H1 (cell line): ENCODE data around the gene CABP2. TPM values are rescaled to one million over a fixed set of nuclear protein-coding genes. Genes with fewer than 3 reads are reported as not detected.

Source experiments
- CTCF ChIA-PET: fragments of 300-600 bp; sonication (Branson Sonifier 250); formaldehyde crosslinking; loops from one replicate; lab custom pipeline; 2021; ENCODE audit not compliant: partially characterized antibody; lab: Charles Lee
- POLR2A ChIA-PET: fragments of 300-600 bp; sonication (Branson Sonifier 250); formaldehyde crosslinking; loops from one replicate; lab custom pipeline; 2021; ENCODE audit warnings: inconsistent platforms; ENCODE audit not compliant: partially characterized antibody; lab: Charles Lee
- DNase-seq, 2 experiments: peaks; one replicate each; pipeline versions ENCODE4 v3.0.0 to v3.0.0-alpha.2; 2010 to 2022; ENCODE audit warnings: low spot score in 2 of 2, low read depth in 1 of 2, mixed read lengths in 1 of 2
- FAIRE-seq: peaks from 2 replicates; lab custom pipeline; 2011; peaks lifted over from hg19 to GRCh38; lab: Jason Lieb, UNC
- H2AFZ ChIP-seq: 2 replicates; pipeline ENCODE4 v1.8.1; 2012; ENCODE audit warnings: low read length, inconsistent platforms
- H2AK5ac ChIP-seq: 2 replicates; pipeline ENCODE4 v1.6.1; 2013; ENCODE audit warnings: low read depth, low read length
- H2BK120ac ChIP-seq: replicated peaks from 2 replicates; pipeline ENCODE3; 2013; ENCODE audit warnings: low read depth, low read length, inconsistent platforms
- H2BK12ac ChIP-seq: 2 replicates; pipeline ENCODE4 v1.6.1; 2013; ENCODE audit warnings: low read depth, low read length
- H2BK15ac ChIP-seq: 2 replicates; pipeline ENCODE4 v1.6.1; 2013; ENCODE audit warnings: low read length
- H2BK20ac ChIP-seq: 2 replicates; pipeline ENCODE4 v1.6.1; 2013; ENCODE audit warnings: low read length
- H2BK5ac ChIP-seq: 2 replicates; pipeline ENCODE4 v1.6.1; 2013; ENCODE audit warnings: low read depth, low read length
- H3K14ac ChIP-seq: 2 replicates; pipeline ENCODE4 v1.6.1; 2013; ENCODE audit warnings: inconsistent platforms; ENCODE audit not compliant: insufficient read length
- H3K18ac ChIP-seq: 2 replicates; pipeline ENCODE4 v1.6.1; 2013; ENCODE audit warnings: low read length; ENCODE audit errors: extremely low read depth
- H3K23ac ChIP-seq: 2 replicates; pipeline ENCODE4 v1.6.1; 2013; ENCODE audit warnings: inconsistent platforms; ENCODE audit not compliant: insufficient read length
- H3K23me2 ChIP-seq: 2 replicates; pipeline ENCODE4 v1.6.1; 2013; ENCODE audit warnings: low read depth, low read length
- H3K27ac ChIP-seq: 2 replicates; pipeline ENCODE4 v1.6.1; 2011; ENCODE audit warnings: low read depth, low read length, inconsistent platforms
- H3K27me3 ChIP-seq, 4 experiments: replicated peaks in 1 of 4; 1 replicate in 1 of 4; 2 replicates in 3 of 4; pipeline versions ENCODE4 v1.6.1 to v1.8.1; 2011 to 2013; ENCODE audit warnings: low read length in 3 of 4, mild to moderate bottlenecking in 3 of 4, inconsistent platforms in 2 of 4, mixed read lengths in 2 of 4, moderate library complexity in 1 of 4; ENCODE audit not compliant: control insufficient read depth in 3 of 4, insufficient read depth in 3 of 4; ENCODE audit errors: extremely low read depth in 1 of 4
- H3K36me3 ChIP-seq, 4 experiments: 2 replicates each; pipeline versions ENCODE4 v1.6.1 to v1.8.1; 2011 to 2013; ENCODE audit warnings: mild to moderate bottlenecking in 4 of 4, low read length in 3 of 4, moderate library complexity in 2 of 4, control low read depth in 1 of 4, inconsistent platforms in 1 of 4; ENCODE audit not compliant: insufficient read depth in 4 of 4, control insufficient read depth in 2 of 4
- H3K4ac ChIP-seq: replicated peaks from 2 replicates; pipeline ENCODE3; 2013; ENCODE audit warnings: low read length, low read depth, mixed read lengths, inconsistent platforms; ENCODE audit not compliant: insufficient read length
- H3K4me1 ChIP-seq, 4 experiments: replicated peaks in 1 of 4; 1 replicate in 1 of 4; 2 replicates in 3 of 4; pipeline versions ENCODE4 v1.6.1 to v1.8.1; 2011 to 2013; ENCODE audit warnings: low read length in 3 of 4, inconsistent platforms in 2 of 4, mixed read lengths in 1 of 4; ENCODE audit not compliant: insufficient read depth in 4 of 4, control insufficient read depth in 3 of 4
- H3K4me2 ChIP-seq, 2 experiments: 2 replicates each; pipeline versions ENCODE4 v1.6.1 to v1.8.1; 2011 to 2013; ENCODE audit warnings: low read depth in 2 of 2, low read length in 2 of 2, control low read depth in 1 of 2, inconsistent platforms in 1 of 2, mild to moderate bottlenecking in 1 of 2; ENCODE audit not compliant: insufficient read depth in 1 of 2
- H3K4me3 ChIP-seq, 4 experiments: fragments of 200-600, 300-600 bp in 1 of 4; sonication (generic), shearing (Covaris generic), sonication (Bioruptor Twin) in 1 of 4; 2 replicates each; pipeline versions ENCODE4 v1.5.1 to v1.8.1; 2011 to 2016; ENCODE audit warnings: low read length in 4 of 4, low read depth in 3 of 4, control low read depth in 2 of 4, inconsistent platforms in 2 of 4, mild to moderate bottlenecking in 2 of 4, mixed read lengths in 1 of 4, moderate library complexity in 1 of 4; ENCODE audit not compliant: insufficient read depth in 2 of 4; ENCODE audit errors: extremely low read depth in 1 of 4
- H3K56ac ChIP-seq: replicated peaks from 2 replicates; pipeline ENCODE3; 2013; ENCODE audit warnings: low read depth, mild to moderate bottlenecking, mixed read lengths, low read length, inconsistent platforms; ENCODE audit not compliant: insufficient read length
- H3K79me1 ChIP-seq: 2 replicates; pipeline ENCODE4 v1.6.1; 2013; ENCODE audit warnings: low read depth, low read length, control low read depth
- H3K79me2 ChIP-seq, 2 experiments: 2 replicates each; pipeline versions ENCODE4 v1.6.1 to v1.8.1; 2012 to 2013; ENCODE audit warnings: low read length in 2 of 2, mild to moderate bottlenecking in 2 of 2, inconsistent platforms in 1 of 2; ENCODE audit not compliant: insufficient read depth in 2 of 2, control insufficient read depth in 1 of 2
- H3K9ac ChIP-seq, 4 experiments: replicated peaks in 1 of 4; 1 replicate in 1 of 4; 2 replicates in 3 of 4; pipeline versions ENCODE4 v1.6.1 to v1.8.1; 2011 to 2013; ENCODE audit warnings: low read depth in 3 of 4, low read length in 3 of 4, control low read depth in 2 of 4, mild to moderate bottlenecking in 2 of 4, moderate library complexity in 2 of 4, inconsistent platforms in 1 of 4; ENCODE audit errors: extremely low read depth in 1 of 4
- H3K9me3 ChIP-seq, 2 experiments: 2 replicates each; pipeline versions ENCODE4 v1.6.1 to v1.8.1; 2012 to 2013; ENCODE audit warnings: mild to moderate bottlenecking in 2 of 2, moderate library complexity in 2 of 2, control low read depth in 1 of 2, inconsistent platforms in 1 of 2, low read depth in 1 of 2, low read length in 1 of 2, mixed read lengths in 1 of 2; ENCODE audit not compliant: insufficient read depth in 2 of 2
- H4K20me1 ChIP-seq, 2 experiments: replicated peaks in 1 of 2; 2 replicates each; pipeline versions ENCODE3 to v1.8.1; 2011 to 2013; ENCODE audit warnings: inconsistent platforms in 2 of 2, low read length in 2 of 2, mild to moderate bottlenecking in 1 of 2; ENCODE audit not compliant: insufficient read depth in 2 of 2, control insufficient read depth in 1 of 2
- H4K5ac ChIP-seq: 2 replicates; pipeline ENCODE4 v1.6.1; 2013; ENCODE audit warnings: low read length, low read depth, mixed read lengths, inconsistent platforms; ENCODE audit not compliant: insufficient read length
- H4K8ac ChIP-seq: 2 replicates; pipeline ENCODE4 v1.8.0; 2013; ENCODE audit warnings: mild to moderate bottlenecking, moderate library complexity, low read length, inconsistent platforms; ENCODE audit not compliant: insufficient read depth; ENCODE audit errors: extremely low read depth
- H4K91ac ChIP-seq: replicated peaks from 2 replicates; pipeline ENCODE3; 2013; ENCODE audit warnings: low read length, mixed read lengths, inconsistent platforms; ENCODE audit not compliant: insufficient read length
- ATF2 ChIP-seq: IDR thresholded peaks from 2 replicates; pipeline ENCODE4 v1.6.1; 2012; ENCODE audit warnings: low read length, inconsistent platforms
- RXRA ChIP-seq: IDR thresholded peaks from 2 replicates; pipeline ENCODE4 v1.6.1; 2011; ENCODE audit warnings: low read depth, mild to moderate bottlenecking, low read length, moderate library complexity; ENCODE audit not compliant: insufficient read depth
- polyA plus RNA-seq, 7 experiments: library from polyadenylated mRNA; depleted of rRNA in 3 of 7; stranded (reverse) in 5 of 7; unstranded in 2 of 7; fragments of >200 nt in 5 of 7; fragments of 200-250 nt in 2 of 7; gene quantifications; 1 replicate in 5 of 7; 2 replicates in 1 of 7; 4 replicates in 1 of 7; pipeline versions ENCODE4 v1.2.1 to v1.2.3, GENCODE V29; 2011 to 2013; ENCODE audit warnings: missing spikeins in 2 of 7, mixed read lengths in 2 of 7
- total RNA-seq: library from RNA; stranded (reverse); fragmentation: NEBNext Ultra II Directional; extraction: Animal tissue kit (Norgen Biotek cat#: 25700); gene quantifications from 2 replicates; pipeline ENCODE4 v1.2.1, GENCODE V29; 2021

The CABP2 gene
- total and polyA plus RNA-seq, 2 of the 8 experiments (the other 6 are each of a cell fraction or from before 2014, with no cell fraction given): not detected

- H4K5ac ChIP-seq: no peak overlapping the region
- FAIRE-seq: no peak
- CTCF ChIA-PET: interaction anchor here (0.9 kb wide), 1 partner anchor 9 kb away, joined by 3 read pairs; no protein-coding TSS in a partner anchor
- TF ChIP-seq ATF2 (no peak), RXRA (no peak)
Measured at GRCh38 chr11:67551127-67551526, 27.9 kb upstream of the CABP2 start.

More at GRCh38 chr11:67551127-67551526, 27.9 kb upstream of the CABP2 start:
- POLR2A ChIA-PET: interaction anchor here (1.2 kb wide), 1 partner anchor 32 kb away, joined by 3 read pairs; the partner anchor contains the start of gene GSTP1
- Histone ChIP-seq H3K14ac (no peak overlapping the region), H3K4ac (no peak overlapping the region), H2AFZ (no peak overlapping the region), H3K27ac (no peak overlapping the region), H3K4me3 (no peak overlapping the region), H2BK5ac (no peak overlapping the region), H3K18ac (no peak overlapping the region), H3K23ac (no peak overlapping the region), H2BK120ac (no peak overlapping the region), H3K9ac (no peak overlapping the region), H3K79me2 (no peaks in the 10 kb centered on the region), H2AK5ac (no peak overlapping the region), H2BK15ac (no peak overlapping the region), H4K91ac (no peak overlapping the region), H3K79me1 (no peaks in the 10 kb centered on the region), H2BK20ac (no peak overlapping the region), H3K4me2 (no peak overlapping the region), H3K36me3 (no peaks in the 10 kb centered on the region), H4K8ac (no peak overlapping the region), H3K9me3 (peaks cover 4 to 12% of the 10 kb centered on the region in 2 experiments; a peak in 3 of 4 replicates), H3K23me2 (no peaks in the 10 kb centered on the region; the same call in 1 of the 2 replicates), H3K27me3 (no peaks in the 10 kb centered on the region; a peak in 1 of 7 replicates), H4K20me1 (no peaks in the 10 kb centered on the region), H2BK12ac (no peak overlapping the region), H3K4me1 (no peaks in the 10 kb centered on the region), H3K56ac (no peak overlapping the region)
- no peak for DNase-seq
